Measurements from ENCODE around the gene LAPTM5. TPM values are rescaled to one million over a fixed set of nuclear protein-coding genes. Genes with fewer than 3 reads are reported as not detected.

LAPTM5 gene
- total RNA-seq, 1 experiment from 2014 or later: 1.9 TPM

GRCh38 chr1:30774550-30775432 is 17.2 kb upstream of the LAPTM5 start:
- ChIA-PET POLR2A (no interaction called here), CTCF (no interaction called here)
- TF ChIP-seq REST (IDR thresholded peaks at IDR 0.05; ENCODE audit: insufficient read depth in 1 of 2, low read depth in 2 of 2, low read length in 1 of 2) (no peak), POLR2AphosphoS5 (IDR thresholded peaks at IDR 0.05; ENCODE audit: low read depth, low read length) (no peak), CTCF (IDR thresholded peaks at IDR 0.05) (no peak), TCF7L2 (IDR thresholded peaks at IDR 0.05; ENCODE audit: low read depth, low read length) (no peak), SIN3A (IDR thresholded peaks at IDR 0.05; ENCODE audit: borderline replicate concordance, insufficient read depth, low read depth, low read length) (no peak)
- Histone ChIP-seq H3K4me3 (ENCODE audit: low read depth in 2 of 2, low read length in 2 of 2) (no peak overlapping the region), H3K4me1 (ENCODE audit: control insufficient read depth, insufficient read depth, low read length) (no peaks in the 10 kb centered on the region; the same call in none of the 2 replicates), H3K9me3 (ENCODE audit: control insufficient read depth, insufficient read depth, low read depth, low read length) (no peaks in the 10 kb centered on the region), H3K27ac (ENCODE audit: low read length) (no peak overlapping the region), H3K27me3 (ENCODE audit: control insufficient read depth, insufficient read depth, low read length) (no peaks in the 10 kb centered on the region), H3K36me3 (ENCODE audit: control insufficient read depth, insufficient read depth, low read length) (no peaks in the 10 kb centered on the region)
- no peak for ATAC-seq
- in situ Hi-C loops (cut with HindIII; ENCODE audit: low pct_unique_long_range_greater_than_20kb, low sequenced_read_pairs) (no loop called here), intact Hi-C loops (cut with micrococcal nuclease; ENCODE audit: unreplicated experiment) (no loop called here)
- BruUV-seq (replicated peaks): no TSS peak
- no peak for DNase-seq (ENCODE audit: low read depth, low spot score)

GRCh38 chr1:30773722-30774358 is 16.3 kb upstream of the LAPTM5 start:
- BruUV-seq (replicated peaks): no TSS peak
- ATAC-seq (no peak), DNase-seq (ENCODE audit: low read depth, low spot score) (no peak)
- ChIA-PET POLR2A (no interaction called here), CTCF (no interaction called here)
- Histone ChIP-seq H3K27ac (ENCODE audit: low read length) (no peak overlapping the region), H3K27me3 (ENCODE audit: control insufficient read depth, insufficient read depth, low read length) (no peaks in the 10 kb centered on the region), H3K9me3 (ENCODE audit: control insufficient read depth, insufficient read depth, low read depth, low read length) (no peaks in the 10 kb centered on the region), H3K4me1 (ENCODE audit: control insufficient read depth, insufficient read depth, low read length) (no peaks in the 10 kb centered on the region; the same call in 1 of the 2 replicates), H3K36me3 (ENCODE audit: control insufficient read depth, insufficient read depth, low read length) (no peaks in the 10 kb centered on the region), H3K4me3 (ENCODE audit: low read depth in 2 of 2, low read length in 2 of 2) (no peak overlapping the region)
- intact Hi-C loops (cut with micrococcal nuclease; ENCODE audit: unreplicated experiment): no loop called here
- in situ Hi-C loops (cut with HindIII; ENCODE audit: low pct_unique_long_range_greater_than_20kb, low sequenced_read_pairs): no loop called here
- no peak for TF ChIP-seq TCF7L2 (IDR thresholded peaks at IDR 0.05; ENCODE audit: low read depth, low read length)
- TF ChIP-seq CTCF (IDR thresholded peaks at IDR 0.05): no peak
- no peak for TF ChIP-seq POLR2AphosphoS5 (IDR thresholded peaks at IDR 0.05; ENCODE audit: low read depth, low read length)
- TF ChIP-seq REST (IDR thresholded peaks at IDR 0.05; ENCODE audit: insufficient read depth in 1 of 2, low read depth in 2 of 2, low read length in 1 of 2): no peak
- TF ChIP-seq SIN3A (IDR thresholded peaks at IDR 0.05; ENCODE audit: borderline replicate concordance, insufficient read depth, low read depth, low read length): no peak
